Endometrium (tissue), 2 donors: ENCODE measurements around the gene PEG3.

Experiments used
- FAIRE-seq: peaks from 2 replicates; lab custom pipeline; 2012; peaks lifted over from hg19 to GRCh38; lab: Jason Lieb, UNC
- donor health status: control.
- donor health status: control.

Gene PEG3

GRCh38 chr19:56838909-56839651 is 1.4 kb downstream of the PEG3 start:
- FAIRE-seq, result peak; percentile 96

DNA sequence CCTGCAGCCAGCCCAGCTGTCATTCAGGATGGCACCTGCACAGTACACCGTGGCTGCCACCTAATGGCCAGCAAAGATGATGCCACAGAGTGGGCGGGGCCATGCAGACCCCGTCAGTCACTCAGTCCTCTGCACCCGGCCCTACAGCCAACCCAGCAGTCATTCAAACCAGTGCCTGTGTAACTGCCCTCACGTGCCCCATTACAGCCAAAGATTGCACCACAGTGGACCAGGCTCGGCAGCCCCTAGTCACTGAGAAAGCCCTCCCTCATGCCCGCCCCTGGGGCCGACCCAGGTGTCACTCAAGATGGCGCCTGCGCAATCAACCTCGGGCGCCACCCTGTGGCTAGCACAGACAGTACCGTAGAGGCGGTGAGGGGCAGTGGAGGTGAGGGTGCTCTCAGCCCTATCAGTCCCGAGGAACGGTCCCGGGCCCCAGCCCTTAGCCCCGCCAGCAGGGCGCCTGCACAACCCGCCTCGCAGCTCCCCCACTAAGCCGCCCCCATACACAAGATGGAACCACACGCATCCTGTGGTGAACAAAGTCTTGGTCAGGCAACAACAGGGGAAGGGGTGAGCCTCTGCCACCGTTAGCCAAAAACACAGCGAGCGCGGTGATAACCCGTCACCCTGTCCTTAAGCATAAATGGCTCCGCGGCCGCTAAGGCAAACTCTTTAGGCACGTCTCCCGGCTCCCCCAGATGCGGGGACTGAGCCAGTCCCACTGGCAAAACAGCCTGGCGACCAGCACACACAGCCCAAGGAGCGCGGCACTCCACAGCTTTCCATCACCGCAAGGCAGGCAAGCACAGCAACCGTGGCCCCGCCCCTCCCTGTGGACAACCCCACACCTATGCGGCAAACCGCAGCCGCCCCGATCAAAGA is 2.3 kb downstream of the PEG3 start:
- FAIRE-seq, result no peak

DNA sequence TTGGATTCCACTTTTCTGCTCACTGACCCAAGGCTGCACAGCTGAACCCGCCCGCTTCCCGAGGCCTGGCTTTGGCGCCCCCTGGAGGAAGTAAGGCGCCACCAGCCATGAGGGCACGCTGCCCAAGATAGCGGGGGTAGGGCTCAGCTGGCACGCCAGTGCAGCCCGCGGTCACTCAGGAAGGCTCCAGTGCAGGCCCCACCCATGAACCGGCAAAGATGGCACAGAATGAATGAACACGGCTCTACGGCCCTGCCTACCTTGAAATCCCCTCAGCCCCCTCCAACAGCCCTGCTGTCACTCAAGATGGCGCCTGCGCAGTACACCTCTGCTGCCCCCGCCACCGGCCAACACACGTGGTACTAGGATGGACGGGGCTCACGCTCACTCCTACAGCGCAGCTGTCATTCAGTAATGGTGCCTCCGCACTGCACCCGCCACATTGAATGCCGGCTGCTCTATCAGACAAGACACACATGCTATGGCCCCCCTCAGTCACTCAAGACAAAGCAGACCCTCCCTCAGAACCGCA is 3.0 kb downstream of the PEG3 start:
- FAIRE-seq, result no peak

- no peak for FAIRE-seq
Observed at GRCh38 chr19:56837004-56837403, 3.5 kb downstream of the PEG3 start.

GRCh38 chr19:56836059-56836458 is 4.5 kb downstream of the PEG3 start:
- FAIRE-seq, result no peak

GRCh38 chr19:56835401-56835800 is 5.1 kb downstream of the PEG3 start:
- no peak for FAIRE-seq

DNA sequence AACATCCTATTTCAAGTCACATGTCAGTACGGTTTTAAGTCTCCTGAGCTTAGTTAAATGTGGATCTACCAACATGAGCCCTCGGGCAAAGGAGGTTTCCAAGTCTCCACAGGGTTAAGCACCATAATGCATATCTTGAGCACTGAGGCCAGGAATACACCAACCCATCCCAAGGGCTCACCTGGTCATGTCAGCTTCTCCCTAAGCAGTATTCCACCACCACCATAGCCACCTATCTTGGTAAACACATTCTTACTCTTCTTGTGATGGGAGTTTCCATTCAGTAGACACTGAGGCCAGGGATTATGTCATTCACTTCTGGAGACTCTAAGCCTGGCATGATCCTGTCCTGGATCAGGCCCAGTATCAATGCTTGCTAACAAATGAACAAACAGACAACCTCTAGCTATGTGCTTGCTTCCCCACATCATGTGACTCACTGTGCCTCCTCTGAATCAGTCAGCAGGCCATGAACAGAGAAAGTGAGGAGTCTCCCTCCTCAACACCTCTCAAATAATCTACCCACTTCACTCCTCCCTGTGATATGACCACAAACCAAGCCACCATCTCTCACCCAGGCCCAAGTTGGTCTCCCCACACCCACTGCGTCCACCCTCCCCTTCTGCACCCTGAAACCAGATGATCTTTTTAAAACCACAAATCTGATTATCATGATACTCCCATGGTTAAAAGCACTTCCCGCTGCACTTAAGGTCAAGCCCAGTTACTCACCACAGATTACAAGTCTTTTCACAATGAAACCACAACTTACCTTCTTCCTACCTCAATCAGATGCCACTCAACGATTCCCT is 5.8 kb downstream of the PEG3 start:
- FAIRE-seq, result no peak

- FAIRE-seq, result no peak
Observed at GRCh38 chr19:56832352-56832928, 8.1 kb downstream of the PEG3 start.

GRCh38 chr19:56831255-56831654 is 9.3 kb downstream of the PEG3 start:
- no peak for FAIRE-seq

DNA sequence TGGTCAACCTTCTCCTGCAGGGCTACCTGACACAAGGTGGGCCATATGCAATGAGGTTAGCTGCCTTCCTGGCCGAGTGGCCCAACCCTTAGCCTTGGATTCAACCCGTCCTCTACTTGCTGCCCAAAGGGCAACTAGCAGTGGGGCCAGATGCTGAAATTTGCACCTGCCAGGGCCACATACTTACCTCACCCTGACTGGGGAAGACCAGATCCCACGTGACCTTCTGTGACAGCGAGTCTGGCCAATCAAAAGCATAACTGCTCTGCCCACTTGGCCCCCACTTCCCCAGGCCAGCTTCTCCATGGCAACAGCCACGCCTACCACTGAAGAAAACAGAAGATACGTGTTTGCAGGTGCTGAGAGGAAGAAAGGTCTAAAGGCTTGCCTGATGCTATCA is 10.9 kb downstream of the PEG3 start:
- FAIRE-seq, result no peak

DNA sequence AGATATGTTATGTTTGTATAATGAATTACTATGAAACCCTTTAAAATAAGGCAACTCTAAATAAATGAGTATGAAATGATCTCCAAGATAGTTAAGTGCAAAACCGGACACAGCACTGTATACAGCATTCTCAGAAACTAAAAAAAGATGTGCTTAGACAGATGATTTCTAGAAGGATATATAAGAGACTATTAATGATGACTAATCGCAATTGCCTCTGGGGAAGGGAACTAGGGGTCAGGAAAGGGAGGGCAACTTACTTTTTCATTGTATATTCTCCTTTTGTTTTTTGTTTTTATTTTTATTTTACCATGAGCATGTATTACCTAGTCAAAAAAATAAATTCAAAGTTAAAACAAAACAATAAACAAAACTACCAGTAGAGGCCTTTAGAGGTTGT is 12.8 kb downstream of the PEG3 start:
- no peak for FAIRE-seq

GRCh38 chr19:56823956-56824355 is 16.6 kb downstream of the PEG3 start:
- FAIRE-seq, result no peak

- no peak for FAIRE-seq
Observed at GRCh38 chr19:56823417-56823816, 17.1 kb downstream of the PEG3 start.

DNA sequence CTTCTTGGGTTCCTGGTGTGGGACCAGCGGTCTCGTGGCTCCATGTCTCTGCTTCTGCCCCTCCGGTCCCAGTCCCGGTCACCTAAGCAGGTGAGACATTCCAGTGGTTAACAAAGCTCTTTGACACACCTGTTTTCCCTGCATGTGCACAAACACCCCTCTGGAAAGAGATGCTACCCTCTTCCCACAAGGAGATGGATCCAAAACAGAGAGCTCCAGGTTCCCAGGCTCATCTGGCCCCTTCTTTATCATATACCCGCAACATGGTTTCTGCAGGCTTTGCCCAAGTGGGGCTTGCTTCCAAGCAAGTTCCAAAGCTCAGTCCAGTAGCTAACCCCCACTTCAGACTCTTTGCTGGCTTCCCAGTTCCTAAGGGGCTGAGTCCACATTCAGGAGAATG is 17.8 kb downstream of the PEG3 start:
- FAIRE-seq, result no peak

- FAIRE-seq, result no peak
Observed at GRCh38 chr19:56821675-56822074, 18.9 kb downstream of the PEG3 start.

- no peak for FAIRE-seq
Observed at GRCh38 chr19:56821209-56821608, 19.3 kb downstream of the PEG3 start.

DNA sequence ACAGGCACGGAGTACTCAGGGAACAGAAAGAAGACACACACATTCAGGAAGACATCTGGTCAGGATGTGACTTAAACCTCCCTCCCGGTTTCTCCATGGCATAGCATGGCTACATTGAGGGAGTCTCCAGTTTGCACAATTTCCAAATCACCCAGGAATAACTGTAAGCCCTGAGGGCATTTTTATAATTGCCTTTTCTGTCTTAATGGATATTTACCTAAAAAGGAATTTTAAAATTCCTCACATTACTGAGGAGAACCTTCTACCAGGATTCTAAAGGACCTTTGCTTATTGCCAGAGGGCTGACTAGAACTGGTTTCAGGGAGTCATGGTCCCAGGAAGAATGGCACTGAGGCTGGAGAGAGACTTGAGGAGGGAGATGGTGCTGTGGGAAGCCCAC is 21.4 kb downstream of the PEG3 start:
- no peak for FAIRE-seq

DNA sequence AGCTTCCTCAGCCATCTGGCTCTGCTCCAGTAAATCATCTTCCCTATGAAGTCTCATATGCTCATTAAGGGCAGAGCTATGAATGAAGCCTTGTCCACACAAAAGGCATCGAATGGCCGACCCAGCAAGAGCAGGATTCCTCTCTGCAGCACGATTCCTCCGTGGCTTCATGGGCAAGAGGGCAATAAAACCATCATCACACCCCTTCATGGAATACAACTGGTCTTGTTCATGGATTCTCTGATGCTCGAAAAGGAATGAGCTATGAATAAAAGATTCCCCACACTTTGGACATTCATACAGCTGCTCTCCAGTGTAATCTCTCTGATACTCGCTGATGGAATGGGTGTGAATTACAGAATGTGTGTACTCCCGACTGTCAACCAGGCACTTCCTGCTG is 25.9 kb downstream of the PEG3 start:
- FAIRE-seq, result no peak

GRCh38 chr19:56813531-56813930 is 27.0 kb downstream of the PEG3 start:
- no peak for FAIRE-seq

DNA sequence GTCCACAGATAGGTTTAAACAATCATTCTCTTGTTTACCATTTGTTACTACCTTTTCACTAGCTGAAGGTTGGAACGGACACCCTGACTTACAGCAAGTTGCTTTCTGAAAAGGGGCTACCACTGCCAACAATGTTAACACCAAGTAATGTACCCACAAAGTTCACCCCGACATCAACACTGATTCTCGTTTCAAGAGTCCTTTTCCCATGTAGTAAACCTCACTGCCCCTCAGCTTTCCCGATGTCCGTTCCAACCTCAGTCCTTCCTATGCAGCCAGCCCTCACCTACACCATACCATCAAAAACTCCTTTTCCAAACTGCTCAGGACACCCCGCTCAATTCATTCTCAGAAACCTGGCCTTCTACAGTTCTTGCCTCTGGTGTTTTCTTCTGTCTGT is 29.0 kb downstream of the PEG3 start:
- FAIRE-seq, result no peak

- FAIRE-seq, result no peak
Observed at GRCh38 chr19:56810260-56810659, 30.3 kb downstream of the PEG3 start.
